ENCODE results near the gene CHRNE. TPM values are rescaled to one million over a fixed set of nuclear protein-coding genes. Genes with fewer than 3 reads are reported as not detected.

Gene CHRNE
- total and polyA plus RNA-seq, 12 donors, result 0.30 to 7.2 (median 0.56) TPM; not detected in 2

GRCh38 chr17:4862720-4863119 is 40.2 kb downstream of the CHRNE start:
- no peak for TF ChIP-seq CTCF (IDR thresholded peaks at IDR 0.05)
- no peak for TF ChIP-seq POLR2A (IDR thresholded peaks at IDR 0.05)
- Histone ChIP-seq H3K4me1 (replicated peaks in 1 of 2) (peaks cover 15 to 17% of the 10 kb centered on the region in 2 donors), H3K36me3 (replicated peaks in 1 of 2) (no peaks in the 10 kb centered on the region), H3K27me3 (no peaks in the 10 kb centered on the region), H3K9me3 (replicated peaks in 1 of 3) (no peaks in the 10 kb centered on the region), H3K27ac (no peak overlapping the region), H3K4me3 (no peak overlapping the region)
- intact Hi-C loops (cut with DNase I), result no loop called here
- WGBS, 4 donors, result 94 to 97% (median 96%) methylated on average over 4 of the region's 4 CpGs
- DNase-seq, result no peak

GRCh38 chr17:4861052-4861451 is 41.8 kb downstream of the CHRNE start:
- intact Hi-C loops (cut with DNase I), result no loop called here
- H3K4me3 ChIP-seq, result no peak overlapping the region
- no peaks in the 10 kb centered on the region for H3K27me3 ChIP-seq
- H3K27ac ChIP-seq, result peak overlapping the region in 1 of 5 donors; percentile 3
- WGBS, 4 donors, result 89 to 95% (median 92%) methylated on average over 12 to 16 of the region's 16 CpGs
- no peaks in the 10 kb centered on the region for H3K9me3 ChIP-seq (replicated peaks in 1 of 3)
- TF ChIP-seq POLR2A (IDR thresholded peaks at IDR 0.05) (no peak), CTCF (IDR thresholded peaks at IDR 0.05) (no peak)
- H3K36me3 ChIP-seq (replicated peaks in 1 of 2), result no peaks in the 10 kb centered on the region
- no peak for DNase-seq
- H3K4me1 ChIP-seq (replicated peaks in 1 of 2), result peaks cover 17 to 19% of the 10 kb centered on the region in 2 donors

GRCh38 chr17:4860651-4861050 is 42.2 kb downstream of the CHRNE start:
- 91 to 94% (median 93%) methylated on average over 9 of the region's 9 CpGs for WGBS, 4 donors
- Histone ChIP-seq H3K36me3 (replicated peaks in 1 of 2) (no peaks in the 10 kb centered on the region), H3K27me3 (no peaks in the 10 kb centered on the region), H3K9me3 (replicated peaks in 1 of 3) (no peaks in the 10 kb centered on the region), H3K4me3 (no peak overlapping the region), H3K27ac (peak overlapping the region in 1 of 5 donors; percentile 3), H3K4me1 (replicated peaks in 1 of 2) (peaks cover 17 to 19% of the 10 kb centered on the region in 2 donors)
- DNase-seq, result no peak
- intact Hi-C loops (cut with DNase I), result no loop called here
- no peak for TF ChIP-seq CTCF (IDR thresholded peaks at IDR 0.05)
- no peak for TF ChIP-seq POLR2A (IDR thresholded peaks at IDR 0.05)

GRCh38 chr17:4859816-4860625 is 42.9 kb downstream of the CHRNE start:
- peaks cover 17 to 19% of the 10 kb centered on the region in 2 donors for H3K4me1 ChIP-seq (replicated peaks in 1 of 2)
- no peak for DNase-seq
- no peaks in the 10 kb centered on the region for H3K9me3 ChIP-seq (replicated peaks in 1 of 3)
- H3K27ac ChIP-seq, result peak overlapping the region in 1 of 5 donors; percentile 3
- no peaks in the 10 kb centered on the region for H3K36me3 ChIP-seq (replicated peaks in 1 of 2)
- H3K4me3 ChIP-seq, result no peak overlapping the region
- no peaks in the 10 kb centered on the region for H3K27me3 ChIP-seq
- intact Hi-C loops (cut with DNase I), result no loop called here
- no peak for TF ChIP-seq CTCF (IDR thresholded peaks at IDR 0.05)
- TF ChIP-seq POLR2A (IDR thresholded peaks at IDR 0.05), result no peak
- WGBS, 4 donors, result 85 to 89% (median 87%) methylated on average over 32 of the region's 32 CpGs

All from adrenal gland (tissue), 12 donors.